Stimulated activated CD8-positive, alpha-beta memory T cell treated with anti-CD3 and anti-CD28 coated beads, Interleukin-4, amount 100 ng/mL, for 48 hours (primary cell): ENCODE data around the gene TLX2.
A peak's percentile ranks its signal among the peaks of the same experiment; 100 is the strongest.

Experiments used
- DNase-seq: peaks from one replicate; pipeline ENCODE4 v3.0.0-alpha.2; 2020

TLX2 gene

GRCh38 chr2:74536166-74536950 is 22.1 kb downstream of the TLX2 start:
- no peak for DNase-seq

- DNase-seq, result no peak
Observed at GRCh38 chr2:74537140-74537539, 22.9 kb downstream of the TLX2 start.

GRCh38 chr2:74538881-74539339 is 24.7 kb downstream of the TLX2 start:
- DNase-seq, result no peak

- DNase-seq, result no peak
Observed at GRCh38 chr2:74540291-74540690, 26.0 kb downstream of the TLX2 start.

GRCh38 chr2:74542978-74543377 is 28.7 kb downstream of the TLX2 start:
- DNase-seq, result no peak

- no peak for DNase-seq
Observed at GRCh38 chr2:74544634-74545033, 30.4 kb downstream of the TLX2 start.

GRCh38 chr2:74546004-74546403 is 31.8 kb downstream of the TLX2 start:
- no peak for DNase-seq

- no peak for DNase-seq
Observed at GRCh38 chr2:74548285-74548899, 34.1 kb downstream of the TLX2 start.

GRCh38 chr2:74548900-74549826 is 34.9 kb downstream of the TLX2 start:
- peak; percentile 57 for DNase-seq

GRCh38 chr2:74550231-74550630 is 36.0 kb downstream of the TLX2 start:
- no peak for DNase-seq

- no peak for DNase-seq
Observed at GRCh38 chr2:74551530-74551929, 37.3 kb downstream of the TLX2 start.

GRCh38 chr2:74551942-74552913 is 38.0 kb downstream of the TLX2 start:
- DNase-seq, result no peak

- no peak for DNase-seq
Observed at GRCh38 chr2:74552914-74553811, 38.9 kb downstream of the TLX2 start.

- DNase-seq, result peak; percentile 91
Observed at GRCh38 chr2:74553892-74554819, 39.9 kb downstream of the TLX2 start, which contains the start of the genes DOK1 and LOXL3. TSS of gene DOK1 (plus strand) at chr2:74554720. CDS start at chr2:74554755, 35 bp downstream. TSS of gene LOXL3 (minus strand) at chr2:74553942. CDS start at chr2:74552634, 1,308 bp downstream.

- DNase-seq, result peak; percentile 66
Observed at GRCh38 chr2:74554820-74555531, 40.7 kb downstream of the TLX2 start.

- no peak for DNase-seq
Observed at GRCh38 chr2:74555610-74556103, 41.4 kb downstream of the TLX2 start.

- no peak for DNase-seq
Observed at GRCh38 chr2:74556159-74556558, 41.9 kb downstream of the TLX2 start.

GRCh38 chr2:74556831-74557370 is 42.7 kb downstream of the TLX2 start:
- no peak for DNase-seq
